ENCODE measurements around the gene TNFRSF4.

The TNFRSF4 gene

DNA sequence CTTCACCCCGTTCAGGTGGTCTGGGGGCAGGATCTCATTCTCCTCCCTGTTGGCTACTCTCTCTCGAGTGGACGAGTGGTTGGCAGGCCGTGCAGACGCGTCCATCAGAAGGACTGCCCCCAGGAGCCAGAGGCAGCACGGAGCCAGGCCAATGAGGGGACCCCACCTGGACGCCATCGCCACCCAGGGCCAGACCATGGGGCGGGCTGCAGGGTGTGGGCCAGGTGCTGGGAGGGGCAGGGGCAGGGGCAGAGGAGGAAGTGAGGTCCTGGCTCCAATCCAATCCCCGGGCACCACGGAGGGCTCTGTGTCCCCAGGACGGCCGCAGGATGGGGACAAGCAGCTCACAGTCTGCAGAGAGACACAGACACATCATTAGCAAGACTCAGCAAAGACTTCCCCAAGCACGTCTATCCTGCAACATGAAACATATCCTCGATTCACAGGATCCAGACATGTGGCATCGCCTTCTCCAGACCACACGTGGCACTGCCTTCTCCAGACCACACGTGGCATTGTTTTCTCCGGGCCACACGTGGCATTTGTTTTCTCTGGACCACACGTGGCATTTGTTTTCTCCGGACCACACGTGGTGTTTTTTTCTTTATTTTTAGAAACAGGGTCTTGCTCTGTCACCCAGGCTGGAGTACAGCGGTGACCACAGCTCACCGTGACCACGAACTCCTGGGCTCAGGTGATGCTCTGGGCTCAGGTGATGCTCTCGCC, 14.8 kb upstream of the TNFRSF4 start:
- Histone ChIP-seq H3K27me3 (ENCODE audit: insufficient read depth, poor library complexity, severe bottlenecking) (no peaks in the 10 kb centered on the region), H3K4me3 (replicated peaks; ENCODE audit: insufficient read depth, low read length) (no peak overlapping the region), H3K27ac (replicated peaks) (no peak overlapping the region)
- DNase-seq (ENCODE audit: low read depth in 1 of 2, low spot score in 1 of 2) = no peak
- TF ChIP-seq REST (IDR thresholded peaks at IDR 0.05; ENCODE audit: insufficient replicate concordance, low read depth) (no peak), GABPA (IDR thresholded peaks at IDR 0.05; ENCODE audit: low read depth) (no peak), SPI1 (IDR thresholded peaks at IDR 0.05; ENCODE audit: borderline replicate concordance, low read depth) (no peak), POLR2AphosphoS5 (IDR thresholded peaks at IDR 0.05; ENCODE audit: low read depth) (no peak)
- TF ChIP-seq, protein P1, sequence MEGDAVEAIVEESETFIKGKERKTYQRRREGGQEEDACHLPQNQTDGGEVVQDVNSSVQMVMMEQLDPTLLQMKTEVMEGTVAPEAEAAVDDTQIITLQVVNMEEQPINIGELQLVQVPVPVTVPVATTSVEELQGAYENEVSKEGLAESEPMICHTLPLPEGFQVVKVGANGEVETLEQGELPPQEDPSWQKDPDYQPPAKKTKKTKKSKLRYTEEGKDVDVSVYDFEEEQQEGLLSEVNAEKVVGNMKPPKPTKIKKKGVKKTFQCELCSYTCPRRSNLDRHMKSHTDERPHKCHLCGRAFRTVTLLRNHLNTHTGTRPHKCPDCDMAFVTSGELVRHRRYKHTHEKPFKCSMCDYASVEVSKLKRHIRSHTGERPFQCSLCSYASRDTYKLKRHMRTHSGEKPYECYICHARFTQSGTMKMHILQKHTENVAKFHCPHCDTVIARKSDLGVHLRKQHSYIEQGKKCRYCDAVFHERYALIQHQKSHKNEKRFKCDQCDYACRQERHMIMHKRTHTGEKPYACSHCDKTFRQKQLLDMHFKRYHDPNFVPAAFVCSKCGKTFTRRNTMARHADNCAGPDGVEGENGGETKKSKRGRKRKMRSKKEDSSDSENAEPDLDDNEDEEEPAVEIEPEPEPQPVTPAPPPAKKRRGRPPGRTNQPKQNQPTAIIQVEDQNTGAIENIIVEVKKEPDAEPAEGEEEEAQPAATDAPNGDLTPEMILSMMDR (IDR thresholded peaks at IDR 0.05; ENCODE audit: insufficient read depth, low read length) = no peak

DNA sequence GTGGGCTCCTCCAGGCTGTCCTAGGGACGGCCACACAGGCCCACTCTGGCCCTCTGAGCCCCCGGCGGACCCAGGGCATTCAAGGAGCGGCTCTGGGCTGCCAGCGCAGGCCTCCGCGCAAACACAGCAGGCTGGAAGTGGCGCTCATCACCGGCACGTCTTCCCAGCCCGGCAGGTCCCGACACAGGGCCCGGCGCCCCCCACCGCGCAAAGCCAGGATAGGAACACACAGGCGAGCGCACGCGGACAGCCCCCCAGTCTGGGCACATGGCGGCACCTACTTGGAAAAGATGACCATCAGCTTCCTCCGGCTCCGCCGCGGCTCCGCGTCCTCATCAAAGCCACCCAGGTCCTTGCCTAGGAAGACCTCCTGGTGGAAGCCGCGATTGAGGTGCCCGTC, 14.2 kb upstream of the TNFRSF4 start:
- Histone ChIP-seq H3K27ac (replicated peaks) (no peak overlapping the region), H3K27me3 (ENCODE audit: insufficient read depth, poor library complexity, severe bottlenecking) (no peaks in the 10 kb centered on the region), H3K4me3 (replicated peaks; ENCODE audit: insufficient read depth, low read length) (no peak overlapping the region)
- no peak for DNase-seq (ENCODE audit: low read depth in 1 of 2, low spot score in 1 of 2)
- TF ChIP-seq REST (IDR thresholded peaks at IDR 0.05; ENCODE audit: insufficient replicate concordance, low read depth) (no peak), POLR2AphosphoS5 (IDR thresholded peaks at IDR 0.05; ENCODE audit: low read depth) (no peak), SPI1 (IDR thresholded peaks at IDR 0.05; ENCODE audit: borderline replicate concordance, low read depth) (no peak), GABPA (IDR thresholded peaks at IDR 0.05; ENCODE audit: low read depth) (no peak)
- TF ChIP-seq, protein P1 (IDR thresholded peaks at IDR 0.05; ENCODE audit: insufficient read depth, low read length) = no peak

DNA sequence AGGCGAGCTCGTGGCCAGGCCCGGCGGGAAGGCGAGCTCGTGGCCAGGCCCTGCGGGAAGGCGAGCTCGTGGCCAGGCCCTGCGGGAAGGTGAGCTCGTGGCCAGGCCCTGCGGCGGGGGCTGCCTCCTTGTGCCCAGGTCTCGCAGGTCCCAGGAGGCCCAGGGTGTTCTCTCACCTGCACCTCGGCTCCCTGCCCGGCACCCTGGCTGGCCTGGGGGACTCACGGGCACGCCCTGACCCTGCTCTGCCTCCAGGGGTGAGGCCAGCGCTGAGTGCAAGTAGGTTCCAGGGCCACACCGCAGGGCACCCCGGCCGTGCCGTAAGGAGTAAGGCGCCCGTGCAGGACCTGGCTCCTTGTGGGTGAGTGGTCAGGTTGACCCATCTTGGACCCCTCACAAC, 13.4 kb upstream of the TNFRSF4 start:
- Histone ChIP-seq H3K4me3 (replicated peaks; ENCODE audit: insufficient read depth, low read length) (no peak overlapping the region), H3K27me3 (ENCODE audit: insufficient read depth, poor library complexity, severe bottlenecking) (no peaks in the 10 kb centered on the region), H3K27ac (replicated peaks) (no peak overlapping the region)
- no peak for DNase-seq (ENCODE audit: low read depth in 1 of 2, low spot score in 1 of 2)
- TF ChIP-seq SPI1 (IDR thresholded peaks at IDR 0.05; ENCODE audit: borderline replicate concordance, low read depth) (no peak), POLR2AphosphoS5 (IDR thresholded peaks at IDR 0.05; ENCODE audit: low read depth) (no peak), REST (IDR thresholded peaks at IDR 0.05; ENCODE audit: insufficient replicate concordance, low read depth) (no peak), GABPA (IDR thresholded peaks at IDR 0.05; ENCODE audit: low read depth) (no peak)
- TF ChIP-seq, protein P1 (IDR thresholded peaks at IDR 0.05; ENCODE audit: insufficient read depth, low read length) = no peak

Data from HL-60 (cell line).